ENCODE results near the gene PKDCC. TPM values are rescaled to one million over a fixed set of nuclear protein-coding genes. Genes with fewer than 3 reads are reported as not detected.

PKDCC gene
- total and polyA plus RNA-seq, 2 donors (not counting 1 experiment from before 2014, with no cell fraction given): 0.20 to 0.82 TPM

- ChIA-PET CTCF (interaction anchor here (0.7 to 1.6 kb wide), 3 partner anchors 14 to 314 kb away, joined by 3 to 5 read pairs (median 3); no protein-coding TSS in a partner anchor), POLR2A (no interaction called here)
- H3K27ac ChIP-seq (ENCODE audit: low read length in 2 of 2): no peak overlapping the region
- H3K27me3 Mint-ChIP-seq: peaks cover 33% of the 10 kb centered on the region
- H3K4me1 ChIP-seq (ENCODE audit: control insufficient read depth in 2 of 2, insufficient read depth in 2 of 2, low read length in 2 of 2): no peaks in the 10 kb centered on the region
- H3K4me3 Mint-ChIP-seq: no peak overlapping the region
- ATAC-seq (ENCODE audit: low read depth): no peak
- H3K79me2 ChIP-seq (ENCODE audit: control insufficient read depth, insufficient read depth, low read length): no peaks in the 10 kb centered on the region
- no peaks in the 10 kb centered on the region for H4K20me1 ChIP-seq (ENCODE audit: control insufficient read depth, insufficient read depth, low read length, poor library complexity, severe bottlenecking)
- no peaks in the 10 kb centered on the region for H3K4me1 Mint-ChIP-seq
- no peak overlapping the region for H3K4me2 ChIP-seq (replicated peaks; ENCODE audit: low read depth, low read length, poor library complexity, severe bottlenecking)
- no peaks in the 10 kb centered on the region for H3K36me3 ChIP-seq (replicated peaks in 1 of 2; ENCODE audit: control extremely low read depth in 1 of 2, control insufficient read depth in 1 of 2, extremely low read depth in 1 of 2, insufficient read depth in 2 of 2, low read length in 1 of 2)
- no peak for DNase-seq
- intact Hi-C loops (cut with micrococcal nuclease): no loop called here
- no peak overlapping the region for H3K27ac Mint-ChIP-seq
- H3K4me3 ChIP-seq (ENCODE audit: control extremely low read depth in 1 of 5, extremely low read depth in 1 of 5, insufficient read depth in 1 of 5, low read depth in 2 of 5, low read length in 4 of 5): no peak overlapping the region
- no peak overlapping the region for H3K9ac ChIP-seq (ENCODE audit: low read length)
- peaks cover 0 to 7% (median 0%) of the 10 kb centered on the region in 4 experiments for H3K27me3 ChIP-seq (replicated peaks in 1 of 4; ENCODE audit: control extremely low read depth in 1 of 4, control insufficient read depth in 3 of 4, insufficient read depth in 4 of 4, low read length in 3 of 4)
- TF ChIP-seq CTCF (IDR thresholded peaks at IDR 0.05) (no peak), EZH2 (IDR thresholded peaks at IDR 0.05; ENCODE audit: borderline replicate concordance, insufficient read depth, low read depth, low read length, poor library complexity, severe bottlenecking) (no peak)
- no peaks in the 10 kb centered on the region for H3K9me3 ChIP-seq (ENCODE audit: control extremely low read depth in 1 of 3, control insufficient read depth in 2 of 3, insufficient read depth in 1 of 3, low read length in 2 of 3)
- WGBS (ENCODE audit: insufficient coverage): 95% methylated on average over 3 of the region's 4 CpGs
- H3K9me3 Mint-ChIP-seq (ENCODE audit: insufficient read depth): no peaks in the 10 kb centered on the region
- no peak overlapping the region for H2AFZ ChIP-seq (ENCODE audit: insufficient read depth, low read depth, low read length, poor library complexity, severe bottlenecking)
These were observed 24.0 kb downstream of the PKDCC start for GRCh38 chr2:42071791-42072190.

- H2AFZ ChIP-seq (ENCODE audit: insufficient read depth, low read depth, low read length, poor library complexity, severe bottlenecking): no peak overlapping the region
- H3K9ac ChIP-seq (ENCODE audit: low read length): no peak overlapping the region
- H3K27me3 Mint-ChIP-seq: peaks cover 36% of the 10 kb centered on the region
- ATAC-seq (ENCODE audit: low read depth): no peak
- TF ChIP-seq EZH2 (IDR thresholded peaks at IDR 0.05; ENCODE audit: borderline replicate concordance, insufficient read depth, low read depth, low read length, poor library complexity, severe bottlenecking) (no peak), CTCF (IDR thresholded peaks at IDR 0.05) (no peak)
- H3K4me2 ChIP-seq (replicated peaks; ENCODE audit: low read depth, low read length, poor library complexity, severe bottlenecking): no peak overlapping the region
- POLR2A ChIA-PET: no interaction called here
- H3K27me3 ChIP-seq (replicated peaks in 1 of 4; ENCODE audit: control extremely low read depth in 1 of 4, control insufficient read depth in 3 of 4, insufficient read depth in 4 of 4, low read length in 3 of 4): peaks cover 0 to 7% (median 0%) of the 10 kb centered on the region in 4 experiments
- H3K79me2 ChIP-seq (ENCODE audit: control insufficient read depth, insufficient read depth, low read length): no peaks in the 10 kb centered on the region
- no peaks in the 10 kb centered on the region for H4K20me1 ChIP-seq (ENCODE audit: control insufficient read depth, insufficient read depth, low read length, poor library complexity, severe bottlenecking)
- no peak overlapping the region for H3K4me3 Mint-ChIP-seq
- H3K4me3 ChIP-seq (ENCODE audit: control extremely low read depth in 1 of 5, extremely low read depth in 1 of 5, insufficient read depth in 1 of 5, low read depth in 2 of 5, low read length in 4 of 5): no peak overlapping the region
- H3K27ac Mint-ChIP-seq: no peak overlapping the region
- CTCF ChIA-PET: interaction anchor here (0.7 kb wide), 2 partner anchors 13 to 313 kb away, joined by 3 read pairs; no protein-coding TSS in a partner anchor
- no peaks in the 10 kb centered on the region for H3K36me3 ChIP-seq (replicated peaks in 1 of 2; ENCODE audit: control extremely low read depth in 1 of 2, control insufficient read depth in 1 of 2, extremely low read depth in 1 of 2, insufficient read depth in 2 of 2, low read length in 1 of 2)
- no peaks in the 10 kb centered on the region for H3K4me1 ChIP-seq (ENCODE audit: control insufficient read depth in 2 of 2, insufficient read depth in 2 of 2, low read length in 2 of 2)
- H3K9me3 ChIP-seq (ENCODE audit: control extremely low read depth in 1 of 3, control insufficient read depth in 2 of 3, insufficient read depth in 1 of 3, low read length in 2 of 3): no peaks in the 10 kb centered on the region
- 87% methylated on average over 12 of the region's 13 CpGs for WGBS (ENCODE audit: insufficient coverage)
- DNase-seq: no peak
- no peaks in the 10 kb centered on the region for H3K4me1 Mint-ChIP-seq
- no peaks in the 10 kb centered on the region for H3K9me3 Mint-ChIP-seq (ENCODE audit: insufficient read depth)
- no peak overlapping the region for H3K27ac ChIP-seq (ENCODE audit: low read length in 2 of 2)
- intact Hi-C loops (cut with micrococcal nuclease): no loop called here
These were observed 24.7 kb downstream of the PKDCC start for GRCh38 chr2:42072349-42073118.
